Activated T-helper 1 cell treated with anti-CD3 and anti-CD28 coated beads, Interleukin-12 subunit alpha, Interleukin-12 subunit beta, Interleukin-2, Interleukin-4 antibody, amounts not matched to agents 30 ng/mL and 10 ng/mL and 1 ng/mL, durations not matched to agents 14 hours and 24 hours and 36 hours (primary cell): ENCODE results near the gene KIF21B. TPM values are rescaled to one million over a fixed set of nuclear protein-coding genes. Genes with fewer than 3 reads are reported as not detected.

Source experiments
- DNase-seq: peaks from one replicate; pipeline ENCODE4 v3.0.0; 2021; ENCODE audit warnings: low spot score
- H3K27ac Mint-ChIP-seq: one replicate; pipeline ENCODE4 v1.8.0; 2021; ENCODE audit warnings: mild to moderate bottlenecking, mixed read lengths
- H3K27me3 Mint-ChIP-seq: one replicate; pipeline ENCODE4 v1.8.0; 2022; ENCODE audit warnings: mild to moderate bottlenecking, moderate library complexity, mixed read lengths; ENCODE audit not compliant: insufficient read depth
- H3K36me3 Mint-ChIP-seq: one replicate; pipeline ENCODE4 v1.8.0; 2021; ENCODE audit warnings: low read depth, mixed read lengths
- H3K4me1 Mint-ChIP-seq: one replicate; pipeline ENCODE4 v1.8.0; 2021; ENCODE audit warnings: low read depth, mixed read lengths
- H3K4me3 Mint-ChIP-seq: one replicate; pipeline ENCODE4 v1.8.0; 2021; ENCODE audit warnings: mild to moderate bottlenecking, moderate library complexity, mixed read lengths
- H3K9me3 Mint-ChIP-seq: one replicate; pipeline ENCODE4 v1.8.0; 2021; ENCODE audit warnings: mixed read lengths
- intact Hi-C: fragments of 100-400 bp; cut with micrococcal nuclease; formaldehyde crosslinking; loops from one replicate; pipeline ENCODE4 v1.15.1; 2024
- total RNA-seq: library from RNA; stranded (reverse); gene quantifications from 2 replicates; pipeline ENCODE4 v1.2.3, GENCODE V29; 2022

Gene KIF21B
- total RNA-seq, 1 donor from 2014 or later, result 52.0 TPM

DNA sequence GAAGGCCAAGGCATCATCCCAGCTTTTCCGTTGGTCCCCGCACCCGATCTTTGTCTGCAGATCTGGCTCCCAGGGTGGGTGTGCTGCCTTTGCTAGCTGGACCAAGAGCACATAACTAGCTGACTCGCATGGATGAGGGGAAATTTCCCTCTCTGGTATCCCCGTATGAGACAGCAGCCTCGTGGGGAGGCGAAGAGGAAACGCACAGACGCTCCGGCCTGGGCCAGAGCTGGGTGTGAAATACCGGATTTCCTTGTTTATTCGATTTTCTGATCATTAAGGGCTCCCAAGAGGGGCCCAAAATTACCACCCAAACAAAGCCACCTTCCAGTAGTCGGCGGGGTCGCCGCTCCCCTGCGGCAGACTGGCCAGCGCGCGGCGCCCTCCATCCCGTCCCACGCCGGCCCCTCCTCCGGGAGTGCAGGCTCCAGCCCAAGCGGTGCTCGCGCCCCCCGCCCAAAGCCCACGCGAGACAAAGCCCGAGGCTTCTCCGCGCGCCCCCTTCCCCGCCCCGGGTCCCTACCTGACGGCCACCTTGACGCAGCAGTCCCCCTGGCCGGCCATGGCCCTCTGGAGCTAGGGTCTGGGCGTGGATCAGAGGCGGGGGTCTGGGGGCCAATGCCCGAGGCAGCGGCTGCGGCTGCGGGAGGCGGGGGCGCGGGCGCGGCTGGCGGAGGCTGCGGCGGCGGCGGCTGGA is 546 bp downstream of the KIF21B start:
- Mint-ChIP-seq H3K36me3 (peaks cover 14% of the 10 kb centered on the region), H3K27ac (peak overlapping the region; percentile 99), H3K4me3 (peak overlapping the region; percentile 100), H3K9me3 (no peaks in the 10 kb centered on the region), H3K4me1 (peaks cover 83% of the 10 kb centered on the region), H3K27me3 (no peaks in the 10 kb centered on the region)
- intact Hi-C loops, result loop anchor here (1.0 to 10.0 kb wide), 6 partner anchors 8 to 1142 kb away; partner anchors contain the start of genes PTPN7, TIMM17A and TMEM9
- DNase-seq, result no peak

DNA sequence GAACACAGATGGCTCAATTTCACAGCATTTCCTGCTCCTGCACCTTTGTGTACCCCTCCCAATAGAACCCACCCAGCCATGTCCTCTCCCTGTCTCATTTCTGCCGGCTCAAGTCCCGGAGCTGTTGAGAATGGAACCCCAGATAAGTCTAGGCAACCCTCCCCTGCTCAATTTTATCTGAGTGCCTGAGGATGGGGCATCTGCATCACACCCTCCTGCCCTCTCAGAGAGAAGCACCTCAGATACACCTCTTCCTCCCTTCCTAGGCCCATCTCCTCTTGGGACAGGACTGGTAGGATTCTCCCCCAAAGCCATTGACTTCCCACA is 1.1 kb downstream of the KIF21B start:
- peak overlapping the region; percentile 99 for H3K27ac Mint-ChIP-seq
- H3K36me3 Mint-ChIP-seq, result peaks cover 14% of the 10 kb centered on the region
- H3K27me3 Mint-ChIP-seq, result no peaks in the 10 kb centered on the region
- peaks cover 84% of the 10 kb centered on the region for H3K4me1 Mint-ChIP-seq
- DNase-seq, result no peak
- no peaks in the 10 kb centered on the region for H3K9me3 Mint-ChIP-seq
- H3K4me3 Mint-ChIP-seq, result peak overlapping the region; percentile 100
- intact Hi-C loops, result loop anchor here (1.0 to 10.0 kb wide), 3 partner anchors 132 to 1142 kb away; partner anchors contain the start of genes PTPN7, TIMM17A and TMEM9

DNA sequence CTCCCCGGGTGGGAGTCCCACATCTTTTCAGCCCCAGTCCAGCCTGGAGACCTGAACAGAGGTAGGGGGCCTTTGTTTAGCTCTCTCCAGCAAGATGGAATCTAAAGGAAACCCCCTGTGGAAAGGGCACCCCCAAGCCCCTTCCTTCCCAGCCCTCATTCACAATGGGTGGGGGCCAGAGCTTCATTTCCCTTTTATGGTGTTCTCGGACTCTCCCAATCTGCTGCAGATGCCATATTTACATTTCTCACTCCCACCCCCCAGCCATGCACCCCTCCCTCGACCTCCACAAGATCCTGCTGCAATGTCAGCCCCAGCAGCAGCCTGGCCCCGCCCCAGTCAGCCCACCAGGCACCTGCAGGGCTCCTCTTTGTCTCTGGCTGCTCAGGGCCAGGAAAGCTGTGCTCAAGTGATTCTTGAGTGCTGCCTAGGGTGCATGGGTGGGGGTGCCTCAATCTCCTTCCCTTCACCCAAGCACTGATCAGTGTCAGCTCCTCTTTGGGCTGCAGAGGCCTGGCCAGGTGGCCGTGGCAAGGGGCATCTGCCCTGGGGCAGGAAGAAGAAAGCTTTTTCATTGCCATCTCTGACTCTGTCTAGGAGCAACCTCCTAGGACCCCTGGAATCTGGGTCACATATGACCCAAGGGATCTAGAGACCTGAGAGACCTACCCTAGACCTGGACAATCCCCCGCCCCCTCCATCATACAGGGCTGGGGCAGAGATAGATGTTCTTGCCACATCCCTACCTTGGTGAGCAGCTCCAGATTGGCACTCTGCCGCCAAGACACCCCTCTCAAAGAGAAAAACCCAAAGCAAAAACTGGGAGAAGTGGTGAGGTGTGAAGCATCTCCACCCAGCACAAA is 1.7 kb downstream of the KIF21B start:
- H3K27me3 Mint-ChIP-seq, result no peaks in the 10 kb centered on the region
- peaks cover 86% of the 10 kb centered on the region for H3K4me1 Mint-ChIP-seq
- peak overlapping the region; percentile 99 for H3K27ac Mint-ChIP-seq
- H3K9me3 Mint-ChIP-seq, result no peaks in the 10 kb centered on the region
- no peak for DNase-seq
- peaks cover 14% of the 10 kb centered on the region for H3K36me3 Mint-ChIP-seq
- peak overlapping the region; percentile 100 for H3K4me3 Mint-ChIP-seq
- intact Hi-C loops, result loop anchor here (1.0 to 10.0 kb wide), 3 partner anchors 132 to 1143 kb away; partner anchors contain the start of genes PTPN7, TIMM17A and TMEM9

DNA sequence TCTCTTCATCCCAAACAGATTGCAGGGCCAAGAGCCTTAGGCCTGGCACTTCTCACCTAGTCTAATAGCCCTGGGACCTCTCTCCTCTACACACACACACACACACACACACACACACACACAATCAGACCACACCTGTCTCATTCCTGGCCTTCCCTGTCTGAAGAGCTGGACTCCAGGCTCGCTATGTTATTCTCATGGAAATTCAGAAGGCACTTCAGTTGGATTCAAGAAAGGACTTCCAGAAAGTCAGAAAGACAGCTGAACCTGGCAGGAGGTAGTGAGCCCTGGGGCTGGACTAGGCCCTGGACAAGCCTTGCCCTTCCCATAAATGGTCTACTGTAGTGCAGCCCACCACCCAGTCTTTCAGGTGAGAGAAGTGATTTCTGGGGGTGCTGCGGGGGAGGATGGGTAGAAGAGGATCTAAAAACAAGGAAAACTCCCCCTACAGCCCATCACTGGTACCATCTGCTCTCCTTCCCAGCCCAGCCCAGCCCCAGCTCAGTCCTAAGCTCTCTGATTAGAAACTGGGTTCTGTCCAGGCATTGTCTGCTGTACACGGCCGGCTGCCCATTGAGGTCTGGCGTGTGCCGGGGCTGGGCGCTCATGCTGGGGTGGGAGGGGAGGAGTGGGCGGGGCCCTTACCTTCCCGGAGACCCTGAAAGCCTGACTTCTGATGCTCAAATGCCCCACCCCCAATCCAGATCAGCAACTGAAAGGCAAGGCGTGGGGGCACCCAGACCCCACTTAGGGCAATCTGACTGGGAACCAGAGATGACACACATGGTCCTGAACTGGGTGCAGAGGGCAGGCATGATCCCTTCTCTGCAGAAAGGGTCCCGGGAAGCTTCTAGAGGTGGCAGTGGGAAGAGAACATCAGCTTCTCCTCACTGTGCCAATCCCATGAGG is 2.5 kb downstream of the KIF21B start:
- Mint-ChIP-seq H3K9me3 (no peaks in the 10 kb centered on the region), H3K4me1 (peaks cover 86% of the 10 kb centered on the region), H3K36me3 (peaks cover 14% of the 10 kb centered on the region)

DNA sequence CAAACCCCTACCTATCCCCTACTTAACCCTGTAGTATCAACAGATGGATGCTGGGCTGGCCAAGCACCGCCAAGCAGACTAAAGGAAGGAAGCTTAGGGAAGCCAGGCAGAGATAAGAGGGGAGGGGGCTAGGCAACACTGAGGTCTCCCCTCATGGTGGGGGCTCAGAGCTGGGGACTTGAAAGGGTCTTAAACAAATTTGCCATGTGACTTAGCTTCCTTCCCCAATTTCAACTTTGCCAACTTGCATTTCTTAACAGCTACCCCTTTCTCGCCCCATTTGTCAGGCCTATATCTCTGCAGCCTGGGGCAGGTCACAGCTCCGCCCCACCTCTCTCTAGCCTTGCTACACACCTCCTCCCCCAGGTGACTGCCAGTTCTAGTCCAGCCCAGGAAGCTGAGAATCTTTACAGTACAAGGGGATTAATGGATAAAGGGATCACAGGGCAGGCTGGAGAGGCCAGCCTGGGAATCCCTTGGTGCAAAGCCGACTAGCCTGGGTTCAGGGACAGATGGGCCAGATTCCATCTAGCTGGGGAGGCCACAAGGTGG is 3.4 kb downstream of the KIF21B start:
- H3K27me3 Mint-ChIP-seq, result no peaks in the 10 kb centered on the region
- H3K9me3 Mint-ChIP-seq, result no peaks in the 10 kb centered on the region
- H3K4me1 Mint-ChIP-seq, result peaks cover 86% of the 10 kb centered on the region
- H3K4me3 Mint-ChIP-seq, result peak overlapping the region; percentile 100
- intact Hi-C loops, result loop anchor here (10.0 kb wide), 2 partner anchors 935 to 1145 kb away; partner anchors contain the start of genes PTPN7 and TIMM17A
- H3K36me3 Mint-ChIP-seq, result peaks cover 14% of the 10 kb centered on the region
- H3K27ac Mint-ChIP-seq, result peak overlapping the region; percentile 99
- DNase-seq, result no peak

More for the DNA sequence above, 2.5 kb downstream of the KIF21B start:
- no peak for DNase-seq
- Mint-ChIP-seq H3K4me3 (peak overlapping the region; percentile 100), H3K27ac (peak overlapping the region; percentile 99), H3K27me3 (no peaks in the 10 kb centered on the region)
- intact Hi-C loops, result loop anchor here (10.0 kb wide), 2 partner anchors 934 to 1144 kb away; partner anchors contain the start of genes PTPN7 and TIMM17A

DNA sequence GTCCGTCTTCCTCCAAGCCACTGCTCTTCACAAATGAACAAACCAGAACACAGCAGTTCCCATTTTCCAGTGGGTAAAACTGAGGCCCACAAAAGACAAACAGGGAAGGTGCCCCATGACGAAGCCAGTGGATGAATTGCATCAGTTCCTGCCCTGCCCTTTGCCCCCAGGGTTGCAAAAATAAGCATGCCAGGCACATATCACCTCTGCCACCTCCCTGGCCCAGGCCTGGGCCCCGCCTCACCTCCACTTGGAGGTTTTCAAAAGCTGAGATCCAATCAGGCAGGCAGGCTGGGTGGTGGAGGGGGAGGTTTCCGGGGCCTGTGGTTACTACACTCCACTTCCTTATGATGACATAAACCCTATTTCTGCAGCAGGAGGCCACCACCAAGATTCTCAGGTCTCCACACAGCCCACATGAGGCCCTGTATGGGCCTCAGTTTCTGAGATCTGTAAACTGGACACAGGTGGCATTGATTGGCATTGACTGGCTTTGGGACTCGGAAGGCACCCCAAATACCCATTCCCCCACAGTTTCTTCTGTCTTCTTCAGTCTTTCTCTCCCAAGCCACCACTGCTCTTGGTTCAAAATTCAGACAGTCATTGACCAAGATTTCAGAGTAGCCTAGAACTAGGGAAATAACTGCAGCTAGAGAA is 4.1 kb downstream of the KIF21B start:
- H3K27me3 Mint-ChIP-seq, result no peaks in the 10 kb centered on the region
- peaks cover 86% of the 10 kb centered on the region for H3K4me1 Mint-ChIP-seq
- intact Hi-C loops, result loop anchor here (1.0 to 5.0 kb wide), 5 partner anchors 33 to 867 kb away; partner anchors contain the start of gene KIF14
- DNase-seq, result peak; percentile 87
- H3K4me3 Mint-ChIP-seq, result peak overlapping the region; percentile 100
- peak overlapping the region; percentile 99 for H3K27ac Mint-ChIP-seq
- no peaks in the 10 kb centered on the region for H3K9me3 Mint-ChIP-seq
- peaks cover 14% of the 10 kb centered on the region for H3K36me3 Mint-ChIP-seq

DNA sequence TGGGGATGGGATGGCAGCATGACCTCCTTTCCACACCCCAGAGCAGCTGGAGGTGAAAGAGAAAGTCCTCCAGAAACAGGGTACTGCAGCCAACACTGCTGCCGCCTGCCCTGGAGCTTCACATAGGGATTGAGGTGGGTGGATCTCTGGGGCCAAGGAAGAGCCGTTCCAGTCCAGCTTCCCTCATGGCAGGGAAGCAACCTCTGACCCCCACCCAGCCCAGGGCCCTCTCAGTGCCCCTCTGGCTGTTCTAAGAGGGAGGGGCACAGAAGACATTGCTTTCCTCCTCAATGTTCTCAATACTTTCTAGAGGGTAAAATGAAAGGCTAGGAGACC is 5.7 kb downstream of the KIF21B start:
- no peaks in the 10 kb centered on the region for H3K9me3 Mint-ChIP-seq
- peak overlapping the region; percentile 99 for H3K27ac Mint-ChIP-seq
- no peaks in the 10 kb centered on the region for H3K27me3 Mint-ChIP-seq
- peak overlapping the region; percentile 61 for H3K4me3 Mint-ChIP-seq
- H3K4me1 Mint-ChIP-seq, result peaks cover 92% of the 10 kb centered on the region
- H3K36me3 Mint-ChIP-seq, result peaks cover 14% of the 10 kb centered on the region
- no peak for DNase-seq
- intact Hi-C loops, result loop anchor here (2.0 to 5.0 kb wide), 4 partner anchors 35 to 865 kb away; partner anchors contain the start of gene KIF14

DNA sequence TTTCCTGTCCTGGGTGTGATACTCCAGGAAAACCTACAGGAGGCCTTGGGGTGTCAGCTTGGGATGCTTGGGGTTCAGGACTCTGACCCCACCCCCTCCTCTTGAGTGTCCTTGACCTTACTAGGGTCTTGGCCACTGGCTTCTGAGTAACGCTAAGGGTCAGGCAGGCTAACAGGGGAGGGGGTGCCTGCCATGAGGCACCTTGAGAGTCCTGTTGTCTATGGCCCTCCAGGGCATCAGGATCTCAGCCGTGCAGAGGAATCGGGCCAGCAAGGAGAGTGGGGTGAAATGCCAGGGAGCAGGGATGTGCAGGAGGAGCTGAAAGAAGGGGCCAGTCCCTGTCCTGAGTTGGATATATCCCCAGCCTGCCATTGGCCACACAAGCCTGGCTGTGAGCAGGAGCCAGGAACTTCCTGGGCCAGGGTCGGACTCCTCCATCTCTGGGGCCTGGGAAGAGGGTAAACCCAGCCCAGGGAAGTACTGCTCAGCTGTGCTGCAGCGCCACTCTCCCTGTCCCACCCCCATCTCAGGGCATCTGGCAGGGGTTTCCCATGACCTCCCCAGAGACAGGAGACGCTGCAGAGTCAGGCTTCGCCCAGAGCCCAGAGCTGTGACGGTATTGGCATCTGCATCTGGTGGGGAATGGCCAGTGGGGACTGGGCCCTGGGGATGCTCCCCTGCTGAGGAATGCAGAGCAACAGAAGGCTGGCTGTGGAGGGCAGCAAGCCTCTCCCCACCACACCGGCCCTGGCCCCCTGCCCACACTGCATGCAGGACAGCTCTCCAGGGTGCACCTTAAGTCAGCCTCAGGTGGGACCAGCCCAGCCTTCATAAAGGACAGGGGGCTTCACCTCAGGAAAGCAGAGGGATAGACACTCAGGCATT is 6.3 kb downstream of the KIF21B start:
- DNase-seq, result no peak
- Mint-ChIP-seq H3K27me3 (no peaks in the 10 kb centered on the region), H3K36me3 (peaks cover 8% of the 10 kb centered on the region), H3K4me3 (peak overlapping the region; percentile 42), H3K27ac (peak overlapping the region; percentile 99), H3K4me1 (peaks cover 92% of the 10 kb centered on the region), H3K9me3 (no peaks in the 10 kb centered on the region)
- intact Hi-C loops, result loop anchor here (5.0 kb wide), 2 partner anchors 35 to 865 kb away; no protein-coding TSS in a partner anchor

DNA sequence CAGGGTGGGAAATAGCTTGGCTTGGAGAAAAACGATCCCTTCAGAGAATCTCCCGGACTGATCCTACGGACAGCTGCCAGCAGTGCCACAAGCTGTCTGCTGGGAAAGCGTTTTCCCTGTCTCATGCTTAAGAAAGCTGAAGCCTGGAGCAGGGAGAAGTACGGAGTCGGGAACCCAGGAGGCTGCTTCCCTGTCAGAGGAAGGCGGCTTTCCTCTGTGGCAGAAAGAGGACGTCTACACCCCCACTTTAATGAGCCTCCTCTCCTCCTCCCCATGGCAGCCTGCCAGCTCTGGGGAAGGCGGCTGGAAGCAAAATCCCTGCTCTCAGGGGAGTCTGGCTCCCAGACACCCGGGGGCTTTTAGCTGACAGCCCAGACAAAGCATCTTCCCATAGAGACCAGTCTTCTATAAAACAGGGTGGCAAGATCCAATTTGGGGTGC is 7.3 kb downstream of the KIF21B start:
- peak overlapping the region; percentile 99 for H3K27ac Mint-ChIP-seq
- intact Hi-C loops, result loop anchor here (5.0 kb wide), 2 partner anchors 36 to 864 kb away; no protein-coding TSS in a partner anchor
- no peak for DNase-seq
- H3K27me3 Mint-ChIP-seq, result no peaks in the 10 kb centered on the region
- peaks cover 94% of the 10 kb centered on the region for H3K4me1 Mint-ChIP-seq
- peaks cover 6% of the 10 kb centered on the region for H3K36me3 Mint-ChIP-seq
- H3K9me3 Mint-ChIP-seq, result no peaks in the 10 kb centered on the region
- H3K4me3 Mint-ChIP-seq, result peak overlapping the region; percentile 57

DNA sequence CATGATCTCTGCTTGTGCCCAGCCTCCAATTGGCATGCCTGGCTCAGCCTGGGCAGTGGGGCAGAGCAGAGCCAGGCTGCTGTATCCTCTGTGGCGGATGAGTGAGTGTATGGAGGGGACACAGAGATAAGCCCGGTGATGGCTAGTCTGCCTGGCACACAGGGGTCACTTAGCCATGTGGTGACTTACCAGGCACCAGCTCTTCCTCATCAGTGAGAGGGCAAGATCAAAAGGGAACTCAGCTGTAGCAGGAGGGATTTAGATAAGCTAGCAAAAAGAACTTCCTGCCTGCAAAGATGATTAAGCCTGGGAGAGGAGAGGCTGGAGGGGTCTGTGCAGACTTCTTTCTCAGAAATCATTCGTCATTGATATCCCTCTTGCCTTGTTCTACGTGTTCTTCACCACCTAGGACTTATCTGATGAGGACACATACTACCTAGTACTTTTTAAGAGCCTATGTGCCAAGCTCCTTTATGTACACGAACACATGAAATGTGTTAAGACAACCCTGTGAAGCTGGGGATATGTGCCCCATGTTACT is 7.9 kb downstream of the KIF21B start:
- peaks cover 92% of the 10 kb centered on the region for H3K4me1 Mint-ChIP-seq

More for the DNA sequence above, 7.9 kb downstream of the KIF21B start:
- Mint-ChIP-seq H3K36me3 (peaks cover 7% of the 10 kb centered on the region), H3K27ac (peak overlapping the region; percentile 99), H3K27me3 (no peaks in the 10 kb centered on the region), H3K9me3 (no peaks in the 10 kb centered on the region), H3K4me3 (peak overlapping the region; percentile 57)
- DNase-seq, result no peak
- intact Hi-C loops, result loop anchor here (1.0 to 5.0 kb wide), 3 partner anchors 8 to 863 kb away; partner anchors contain the start of gene KIF21B
